Panc1 (cell line): Measurements from ENCODE around the gene RIT2.

ENCODE experiments used
- CTCF ChIP-seq: fragments of 450-650 bp; IDR thresholded peaks from 2 replicates; pipeline ENCODE4 v1.5.1; 2017; ENCODE audit warnings: mild to moderate bottlenecking
- POLR2AphosphoS5 ChIP-seq: IDR thresholded peaks from 2 replicates; pipeline ENCODE4 v1.6.1; 2012; ENCODE audit warnings: mild to moderate bottlenecking, low read depth, low read length, moderate library complexity
- REST ChIP-seq, 2 experiments: IDR thresholded peaks; 2 replicates each; pipeline ENCODE4 v1.6.1; 2011 to 2012; ENCODE audit warnings: low read depth in 2 of 2, control low read depth in 1 of 2, low read length in 1 of 2, mild to moderate bottlenecking in 1 of 2, moderate library complexity in 1 of 2; ENCODE audit not compliant: insufficient read depth in 1 of 2

- TF ChIP-seq CTCF (no peak), POLR2AphosphoS5 (no peak), REST (IDR thresholded peaks at IDR 0.05; ENCODE audit: insufficient read depth in 1 of 2, low read depth in 2 of 2, low read length in 1 of 2) (no peak)
These were observed 162.2 kb downstream of the RIT2 start for GRCh38 chr18:42953306-42953705.
